Breast epithelium (tissue), 3 donors: ENCODE results near the gene ZNF148.

Experiments
- CTCF ChIP-seq, 3 donors: fragments of 450-650 bp; IDR thresholded peaks; one replicate each; pipeline ENCODE4 v1.5.1; 2016 to 2017; ENCODE audit warnings: antibody characterized with exemption in 3 of 3, mild to moderate bottlenecking in 3 of 3, moderate library complexity in 3 of 3
- POLR2A ChIP-seq: fragments of 450-650 bp; IDR thresholded peaks from one replicate; pipeline ENCODE4 v1.6.1; 2016; ENCODE audit warnings: antibody characterized with exemption, mild to moderate bottlenecking, moderate library complexity

GRCh38 chr3:125359700-125360099 lies 15.4 kb downstream of the ZNF148 start:
- no peak for TF ChIP-seq CTCF (IDR thresholded peaks at IDR 0.05)
- no peak for TF ChIP-seq POLR2A
